GM18508 (cell line): ENCODE results near the gene HMG20B.

Source experiments
- ATAC-seq: cut with Tn5 transposase; IDR thresholded peaks from one replicate; pipeline ENCODE4 v1.9.1; 2021; ENCODE audit warnings: moderate number of reproducible peaks; ENCODE audit not compliant: insufficient read depth, unreplicated experiment

HMG20B gene

GRCh38 chr19:3536429-3537100, 36.2 kb upstream of the HMG20B start:
- ATAC-seq: no peak

GRCh38 chr19:3537101-3537437, 35.7 kb upstream of the HMG20B start:
- ATAC-seq: no peak

GRCh38 chr19:3537438-3538240, 35.1 kb upstream of the HMG20B start:
- no peak for ATAC-seq

- ATAC-seq: no peak
These were observed 34.4 kb upstream of the HMG20B start for GRCh38 chr19:3538258-3538929.

- ATAC-seq: no peak
These were observed 33.6 kb upstream of the HMG20B start, which contains the start of gene TEKTIP1 for GRCh38 chr19:3538965-3539755. Gene TEKTIP1 (plus strand): TSS chr19:3539174. CDS start chr19:3539178, 4 bp downstream.

- ATAC-seq: no peak
These were observed 33.0 kb upstream of the HMG20B start for GRCh38 chr19:3539756-3540118.

- ATAC-seq: no peak
These were observed 29.3 kb upstream of the HMG20B start for GRCh38 chr19:3543150-3544057.

- no peak for ATAC-seq
These were observed 28.7 kb upstream of the HMG20B start for GRCh38 chr19:3544058-3544376.

- ATAC-seq: no peak
These were observed 27.7 kb upstream of the HMG20B start for GRCh38 chr19:3544742-3545668.

- no peak for ATAC-seq
These were observed 27.1 kb upstream of the HMG20B start for GRCh38 chr19:3545669-3546034.

- no peak for ATAC-seq
These were observed 26.6 kb upstream of the HMG20B start for GRCh38 chr19:3546119-3546518.

GRCh38 chr19:3547301-3547731, 25.4 kb upstream of the HMG20B start:
- ATAC-seq: no peak

GRCh38 chr19:3547767-3548282, 24.9 kb upstream of the HMG20B start:
- no peak for ATAC-seq

GRCh38 chr19:3548606-3549005, 24.1 kb upstream of the HMG20B start:
- no peak for ATAC-seq

- no peak for ATAC-seq
These were observed 22.9 kb upstream of the HMG20B start for GRCh38 chr19:3549816-3550215.

GRCh38 chr19:3550947-3551791, 21.6 kb upstream of the HMG20B start:
- ATAC-seq: no peak

GRCh38 chr19:3551792-3552095, 21.0 kb upstream of the HMG20B start:
- ATAC-seq: no peak
